SK-N-SH (cell line): Measurements from ENCODE around the gene TBL1X.

Source experiments
- CTCF ChIP-seq: fragments of 200-600 bp; sonication (generic); IDR thresholded peaks from 2 replicates; pipeline ENCODE4 v1.6.1; 2017; ENCODE audit warnings: antibody characterized with exemption, mild to moderate bottlenecking, moderate library complexity
- MXI1 ChIP-seq: IDR thresholded peaks from 2 replicates; pipeline ENCODE4 v1.6.1; 2012; ENCODE audit warnings: mild to moderate bottlenecking, low read depth, low read length, improper control_type of control experiment
- NRF1 ChIP-seq: IDR thresholded peaks from 2 replicates; pipeline ENCODE4 v1.6.1; 2012; ENCODE audit warnings: low read depth, mild to moderate bottlenecking, low read length
- RAD21 ChIP-seq: IDR thresholded peaks from 2 replicates; pipeline ENCODE4 v1.6.1; 2012; ENCODE audit warnings: mild to moderate bottlenecking, low read length
- SMC3 ChIP-seq: IDR thresholded peaks from 2 replicates; pipeline ENCODE4 v1.6.1; 2012; ENCODE audit warnings: low read depth, low read length, improper control_type of control experiment

GRCh38 chrX:9788911-9789310 is 324.1 kb downstream of the TBL1X start:
- no peak for TF ChIP-seq NRF1
- TF ChIP-seq MXI1, result no peak
- no peak for TF ChIP-seq CTCF
- TF ChIP-seq SMC3, result no peak
- no peak for TF ChIP-seq RAD21
